ENCODE data around the gene SLC25A36. TPM values are rescaled to one million over a fixed set of nuclear protein-coding genes. Genes with fewer than 3 reads are reported as not detected.

SLC25A36 gene
- total RNA-seq, 1 donor from 2014 or later: 80.7 TPM

- Mint-ChIP-seq H3K9me3 (ENCODE audit: unreplicated experiment) (no peaks in the 10 kb centered on the region), H3K36me3 (ENCODE audit: low read depth, unreplicated experiment) (no peaks in the 10 kb centered on the region)
These were observed 64.7 kb downstream of the SLC25A36 start for GRCh38 chr3:141006344-141006743.

GRCh38 chr3:141009496-141009895 is 67.9 kb downstream of the SLC25A36 start:
- H3K4me1 Mint-ChIP-seq (ENCODE audit: unreplicated experiment): peaks cover 12% of the 10 kb centered on the region

More at GRCh38 chr3:141006344-141006743, 64.7 kb downstream of the SLC25A36 start:
- Mint-ChIP-seq H3K4me3 (ENCODE audit: unreplicated experiment) (no peak overlapping the region), H3K27me3 (ENCODE audit: unreplicated experiment) (no peaks in the 10 kb centered on the region), H3K4me1 (ENCODE audit: unreplicated experiment) (peaks cover 6% of the 10 kb centered on the region), H3K27ac (ENCODE audit: unreplicated experiment) (no peak overlapping the region)
- no peak for DNase-seq (ENCODE audit: low spot score)
- TF ChIP-seq CTCF (IDR thresholded peaks at IDR 0.05; ENCODE audit: unreplicated experiment): no peak

GRCh38 chr3:141011232-141011996 is 69.8 kb downstream of the SLC25A36 start:
- H3K36me3 Mint-ChIP-seq (ENCODE audit: low read depth, unreplicated experiment): no peaks in the 10 kb centered on the region
- DNase-seq (ENCODE audit: low spot score): peak; percentile 93
- H3K27ac Mint-ChIP-seq (ENCODE audit: unreplicated experiment): no peak overlapping the region

More at GRCh38 chr3:141009496-141009895, 67.9 kb downstream of the SLC25A36 start:
- no peak for DNase-seq (ENCODE audit: low spot score)
- Mint-ChIP-seq H3K27me3 (ENCODE audit: unreplicated experiment) (no peaks in the 10 kb centered on the region), H3K9me3 (ENCODE audit: unreplicated experiment) (no peaks in the 10 kb centered on the region), H3K27ac (ENCODE audit: unreplicated experiment) (no peak overlapping the region), H3K36me3 (ENCODE audit: low read depth, unreplicated experiment) (no peaks in the 10 kb centered on the region), H3K4me3 (ENCODE audit: unreplicated experiment) (no peak overlapping the region)
- TF ChIP-seq CTCF (IDR thresholded peaks at IDR 0.05; ENCODE audit: unreplicated experiment): no peak

GRCh38 chr3:141011997-141012262 is 70.3 kb downstream of the SLC25A36 start:
- no peaks in the 10 kb centered on the region for H3K9me3 Mint-ChIP-seq (ENCODE audit: unreplicated experiment)

More at GRCh38 chr3:141011232-141011996, 69.8 kb downstream of the SLC25A36 start:
- peak; percentile 76 for TF ChIP-seq CTCF (IDR thresholded peaks at IDR 0.05; ENCODE audit: unreplicated experiment)
- no peaks in the 10 kb centered on the region for H3K9me3 Mint-ChIP-seq (ENCODE audit: unreplicated experiment)
- H3K4me3 Mint-ChIP-seq (ENCODE audit: unreplicated experiment): no peak overlapping the region
- no peaks in the 10 kb centered on the region for H3K27me3 Mint-ChIP-seq (ENCODE audit: unreplicated experiment)
- H3K4me1 Mint-ChIP-seq (ENCODE audit: unreplicated experiment): peaks cover 12% of the 10 kb centered on the region

More at GRCh38 chr3:141011997-141012262, 70.3 kb downstream of the SLC25A36 start:
- Mint-ChIP-seq H3K27ac (ENCODE audit: unreplicated experiment) (no peak overlapping the region), H3K4me3 (ENCODE audit: unreplicated experiment) (no peak overlapping the region), H3K27me3 (ENCODE audit: unreplicated experiment) (no peaks in the 10 kb centered on the region), H3K4me1 (ENCODE audit: unreplicated experiment) (peaks cover 12% of the 10 kb centered on the region), H3K36me3 (ENCODE audit: low read depth, unreplicated experiment) (no peaks in the 10 kb centered on the region)
- TF ChIP-seq CTCF (IDR thresholded peaks at IDR 0.05; ENCODE audit: unreplicated experiment): no peak
- no peak for DNase-seq (ENCODE audit: low spot score)
